IMR-90 (cell line): Measurements from ENCODE around the gene ARHGEF16. TPM values are rescaled to one million over a fixed set of nuclear protein-coding genes. Genes with fewer than 3 reads are reported as not detected.

Experiments
- ATAC-seq: fragments of 200-7000 bp; cut with Tn5 transposase; 2 replicates; pipeline ENCODE4 v1.9.1; 2020; ENCODE audit warnings: low read depth, mild to moderate bottlenecking, moderate library complexity
- BruUV-seq: library from RNA; stranded (reverse); fragments of 400-500 nt; replicated peaks from 2 replicates; lab custom pipeline; 2021; lab: Mats Ljungman, UMichigan
- CTCF ChIA-PET: fragments of 300-600 bp; formaldehyde crosslinking; extraction: SDS; loops from one replicate; lab custom pipeline; 2021; ENCODE audit warnings: antibody characterized with exemption; lab: Yijun Ruan, JAX
- POLR2A ChIA-PET: fragments of 300-600 bp; sonication (Branson Sonifier 250); formaldehyde crosslinking; loops from one replicate; lab custom pipeline; 2022; ENCODE audit warnings: antibody characterized with exemption; ENCODE audit not compliant: unreplicated experiment; lab: Charles Lee
- DNase-seq: peaks from one replicate; pipeline ENCODE4 v3.0.0; 2013
- H2AFZ ChIP-seq: replicated peaks from 2 replicates; pipeline ENCODE3; 2013; ENCODE audit warnings: low read length, mild to moderate bottlenecking; ENCODE audit not compliant: poor library complexity
- H2AK5ac ChIP-seq: 2 replicates; pipeline ENCODE4 v1.6.1; 2013; ENCODE audit warnings: low read depth, low read length, inconsistent platforms
- H2AK9ac ChIP-seq: replicated peaks from 2 replicates; pipeline ENCODE3; 2013; ENCODE audit warnings: mild to moderate bottlenecking, low read depth, low read length, moderate library complexity; ENCODE audit not compliant: poor library complexity
- H2BK120ac ChIP-seq: 2 replicates; pipeline ENCODE4 v1.6.1; 2013; ENCODE audit warnings: low read depth, low read length, inconsistent platforms
- H2BK15ac ChIP-seq: 3 replicates; pipeline ENCODE4 v1.6.1; 2013; ENCODE audit warnings: low read depth, low read length, inconsistent platforms
- H2BK20ac ChIP-seq: 2 replicates; pipeline ENCODE4 v1.6.1; 2013; ENCODE audit warnings: low read depth, mild to moderate bottlenecking, inconsistent platforms, low read length, moderate library complexity
- H2BK5ac ChIP-seq: 2 replicates; pipeline ENCODE4 v1.6.1; 2013; ENCODE audit warnings: mild to moderate bottlenecking, low read depth, low read length, inconsistent platforms; ENCODE audit not compliant: poor library complexity, severe bottlenecking
- H3K14ac ChIP-seq: replicated peaks from 2 replicates; pipeline ENCODE4 v1.6.1; 2013; ENCODE audit warnings: low read depth, low read length, inconsistent platforms
- H3K18ac ChIP-seq: 2 replicates; pipeline ENCODE4 v1.6.1; 2013; ENCODE audit warnings: low read depth, low read length, control low read depth
- H3K23ac ChIP-seq: 2 replicates; pipeline ENCODE4 v1.6.1; 2013; ENCODE audit warnings: low read depth, low read length, inconsistent platforms
- H3K27ac ChIP-seq: 2 replicates; pipeline ENCODE4 v1.5.1; 2013; ENCODE audit warnings: mild to moderate bottlenecking, control low read depth, low read length; ENCODE audit not compliant: insufficient read depth
- H3K27me3 ChIP-seq: 2 replicates; pipeline ENCODE4 v1.6.1; 2013; ENCODE audit warnings: low read length; ENCODE audit not compliant: control insufficient read depth, insufficient read depth
- H3K36me3 ChIP-seq: 2 replicates; pipeline ENCODE4 v1.6.1; 2013; ENCODE audit warnings: low read length, mixed read lengths; ENCODE audit not compliant: control insufficient read depth, insufficient read depth
- H3K4ac ChIP-seq: 2 replicates; pipeline ENCODE4 v1.6.1; 2013; ENCODE audit warnings: low read depth, low read length, inconsistent platforms
- H3K4me1 ChIP-seq: 2 replicates; pipeline ENCODE4 v1.6.1; 2013; ENCODE audit warnings: low read length, mixed read lengths; ENCODE audit not compliant: control insufficient read depth, insufficient read depth
- H3K4me2 ChIP-seq: 2 replicates; pipeline ENCODE4 v1.6.1; 2013; ENCODE audit warnings: low read depth, mild to moderate bottlenecking, control low read depth, low read length, moderate library complexity
- H3K4me3 ChIP-seq: 2 replicates; pipeline ENCODE4 v1.5.1; 2013; ENCODE audit warnings: low read depth, mild to moderate bottlenecking, control low read depth, low read length, moderate library complexity; ENCODE audit not compliant: insufficient read depth
- H3K56ac ChIP-seq: 2 replicates; pipeline ENCODE4 v1.6.1; 2013; ENCODE audit warnings: low read length, inconsistent platforms; ENCODE audit not compliant: insufficient read depth; ENCODE audit errors: extremely low read depth
- H3K79me1 ChIP-seq, 2 experiments: 2 replicates each; pipeline ENCODE4 v1.6.1; 2013; ENCODE audit warnings: low read length in 2 of 2, inconsistent platforms in 1 of 2, low read depth in 1 of 2
- H3K9ac ChIP-seq: 2 replicates; pipeline ENCODE4 v1.6.1; 2013; ENCODE audit warnings: low read depth, low read length, control low read depth
- H3K9me1 ChIP-seq: 2 replicates; pipeline ENCODE4 v1.6.1; 2013; ENCODE audit warnings: low read length, inconsistent platforms; ENCODE audit not compliant: insufficient read depth
- H3K9me3 ChIP-seq: 2 replicates; pipeline ENCODE4 v1.6.1; 2013; ENCODE audit warnings: low read length; ENCODE audit not compliant: control insufficient read depth, insufficient read depth
- H4K20me1 ChIP-seq: 2 replicates; pipeline ENCODE4 v1.6.1; 2013; ENCODE audit warnings: low read length, inconsistent platforms; ENCODE audit not compliant: insufficient read depth
- H4K5ac ChIP-seq: 2 replicates; pipeline ENCODE4 v1.6.1; 2013; ENCODE audit warnings: mild to moderate bottlenecking, low read depth, low read length, control low read depth
- H4K8ac ChIP-seq, 2 experiments: 2 replicates each; pipeline ENCODE4 v1.6.1; 2013; ENCODE audit warnings: low read depth in 2 of 2, low read length in 2 of 2, control low read depth in 1 of 2, inconsistent platforms in 1 of 2
- H4K91ac ChIP-seq: 2 replicates; pipeline ENCODE4 v1.6.1; 2013; ENCODE audit warnings: low read depth, low read length, inconsistent platforms; ENCODE audit not compliant: insufficient read depth
- CHD1 ChIP-seq: IDR thresholded peaks from 2 replicates; pipeline ENCODE4 v1.6.1; 2012; ENCODE audit warnings: low read depth, low read length, improper control_type of control experiment
- ELK1 ChIP-seq: fragments of 150-350 bp; IDR thresholded peaks from 2 replicates; pipeline ENCODE4 v1.6.1; 2016; ENCODE audit warnings: low read depth, mild to moderate bottlenecking, low read length, moderate library complexity, borderline replicate concordance
- MAFK ChIP-seq: IDR thresholded peaks from 2 replicates; pipeline ENCODE4 v1.6.1; 2012; ENCODE audit warnings: low read depth, low read length, improper control_type of control experiment
- MXI1 ChIP-seq: IDR thresholded peaks from 2 replicates; pipeline ENCODE4 v1.6.1; 2012; ENCODE audit warnings: low read depth, mild to moderate bottlenecking, low read length, moderate library complexity, borderline replicate concordance
- RAD21 ChIP-seq: IDR thresholded peaks from 2 replicates; pipeline ENCODE4 v1.6.1; 2012; ENCODE audit warnings: low read length, improper control_type of control experiment
- SMC3 ChIP-seq: fragments of 150-350 bp; IDR thresholded peaks from 2 replicates; pipeline ENCODE4 v1.6.1; 2016; ENCODE audit warnings: low read depth, mild to moderate bottlenecking, antibody characterized with exemption, low read length, moderate library complexity
- WGBS, 2 experiments: methylation state at CpG; one replicate each; pipeline versions ENCODE4 v1.1.5 to v1.1.7; 2013; ENCODE audit warnings: missing lambda C conversion rate in 2 of 2; ENCODE audit not compliant: insufficient read length in 1 of 2; ENCODE audit errors: extremely low coverage in 2 of 2; 5-methylcytosine and 5-hydroxymethylcytosine counted together
- dilution Hi-C: fragments of 300-500 bp; cut with HindIII; formaldehyde crosslinking; loops from one replicate; pipeline ENCODE4 v1.14.3; 2018; ENCODE audit warnings: low sequenced_read_pairs; ENCODE audit not compliant: unreplicated experiment
- in situ Hi-C: fragments of 300-500 bp; cut with MboI; formaldehyde crosslinking; loops from 3 replicates; pipeline ENCODE4 v1.14.3; 2019; ENCODE audit warnings: low sequenced_read_pairs, inconsistent platforms, mixed read lengths
- intact Hi-C: fragments of 100-400 bp; cut with micrococcal nuclease; formaldehyde crosslinking; loops from 2 replicates; pipeline ENCODE4 v1.10.0; 2022
- polyA plus RNA-seq, 3 experiments: library from polyadenylated mRNA; depleted of rRNA; stranded (reverse); fragments of >200 nt; gene quantifications; 2 replicates each; pipeline ENCODE4 v1.2.3, GENCODE V29; 2012; ENCODE audit warnings: low replicate concordance in 1 of 3
- total RNA-seq: library from RNA; depleted of rRNA; stranded (reverse); fragments of >200 nt; gene quantifications from 2 replicates; pipeline ENCODE4 v1.2.3, GENCODE V29; 2012
- TF ChIP-seq, protein P1 (sequence below): fragments of 150-350 bp; IDR thresholded peaks from 2 replicates; pipeline ENCODE4 v1.6.1; 2017; ENCODE audit warnings: mild to moderate bottlenecking, antibody characterized with exemption, low read length, low read depth

The ARHGEF16 gene
- total and polyA plus RNA-seq, 2 of the 4 experiments (the other 2 are of a cell fraction), result 0.18 to 0.39 TPM

GRCh38 chr1:3488432-3488831 lies 34.0 kb downstream of the ARHGEF16 start:
- no TSS peak for BruUV-seq
- Histone ChIP-seq H2BK120ac (no peak overlapping the region), H3K4ac (no peak overlapping the region), H4K20me1 (no peaks in the 10 kb centered on the region), H3K27me3 (no peaks in the 10 kb centered on the region; the same call in 1 of the 2 replicates), H3K4me3 (no peak overlapping the region), H3K4me1 (no peaks in the 10 kb centered on the region), H3K9ac (no peak overlapping the region), H3K56ac (no peak overlapping the region), H4K5ac (no peak overlapping the region), H2AK9ac (no peak overlapping the region), H3K14ac (no peak overlapping the region), H3K36me3 (no peaks in the 10 kb centered on the region), H2AK5ac (no peak overlapping the region), H3K27ac (no peak overlapping the region), H3K23ac (no peak overlapping the region), H3K18ac (no peak overlapping the region), H2BK15ac (no peak overlapping the region), H3K4me2 (no peak overlapping the region), H2BK5ac (no peak overlapping the region), H3K79me1 (no peaks in the 10 kb centered on the region), H4K91ac (no peak overlapping the region), H2AFZ (no peak overlapping the region), H2BK20ac (no peak overlapping the region), H3K9me1 (no peaks in the 10 kb centered on the region), H3K9me3 (peaks cover 5% of the 10 kb centered on the region), H4K8ac (no peak overlapping the region)
- POLR2A ChIA-PET, result no interaction called here
- TF ChIP-seq MAFK (no peak), SMC3 (no peak), CHD1 (no peak), RAD21 (no peak), MXI1 (no peak), ELK1 (no peak)
- TF ChIP-seq, protein P1, sequence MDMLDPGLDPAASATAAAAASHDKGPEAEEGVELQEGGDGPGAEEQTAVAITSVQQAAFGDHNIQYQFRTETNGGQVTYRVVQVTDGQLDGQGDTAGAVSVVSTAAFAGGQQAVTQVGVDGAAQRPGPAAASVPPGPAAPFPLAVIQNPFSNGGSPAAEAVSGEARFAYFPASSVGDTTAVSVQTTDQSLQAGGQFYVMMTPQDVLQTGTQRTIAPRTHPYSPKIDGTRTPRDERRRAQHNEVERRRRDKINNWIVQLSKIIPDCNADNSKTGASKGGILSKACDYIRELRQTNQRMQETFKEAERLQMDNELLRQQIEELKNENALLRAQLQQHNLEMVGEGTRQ, result no peak
- intact Hi-C loops (loop anchor here (5.0 kb wide), 1 partner anchor 74 kb away; no protein-coding TSS in a partner anchor), in situ Hi-C loops (loop anchor here (5.0 kb wide), 1 partner anchor 134 kb away; no protein-coding TSS in a partner anchor), dilution Hi-C loops (no loop called here)
- CTCF ChIA-PET, result interaction anchor here (0.6 to 1.2 kb wide), 2 partner anchors 36 to 133 kb away, joined by 3 read pairs; no protein-coding TSS in a partner anchor
- ATAC-seq (no peak), DNase-seq (no peak)
- WGBS, 2 experiments, result 70% methylated on average over 2 of the region's 4 CpGs; no CpG with 5 or more reads in 1 of the 2 experiments
